DOHH2 (cell line): ENCODE data around the gene ATAD3B.
"Not testable (repeated sequence)": the region's sequence is repeated elsewhere in the genome, so short reads cannot be mapped to it uniquely, and the experiment has no call there.

Source experiments
- EZH2phosphoT487 ChIP-seq: fragments of 200-600 bp; sonication (generic); IDR thresholded peaks from 2 replicates; pipeline ENCODE4 v1.6.1; 2017; ENCODE audit warnings: borderline replicate concordance, mild to moderate bottlenecking, antibody characterized with exemption, low read length, moderate library complexity, mixed read lengths
- TF ChIP-seq, protein P1 (sequence below): fragments of 200-600 bp; sonication (generic); IDR thresholded peaks from one replicate; pipeline ENCODE4 v1.5.1; 2014; ENCODE audit warnings: antibody characterized with exemption, mild to moderate bottlenecking, low read depth, low read length; ENCODE audit not compliant: poor library complexity, severe bottlenecking

- TF ChIP-seq, protein P1, sequence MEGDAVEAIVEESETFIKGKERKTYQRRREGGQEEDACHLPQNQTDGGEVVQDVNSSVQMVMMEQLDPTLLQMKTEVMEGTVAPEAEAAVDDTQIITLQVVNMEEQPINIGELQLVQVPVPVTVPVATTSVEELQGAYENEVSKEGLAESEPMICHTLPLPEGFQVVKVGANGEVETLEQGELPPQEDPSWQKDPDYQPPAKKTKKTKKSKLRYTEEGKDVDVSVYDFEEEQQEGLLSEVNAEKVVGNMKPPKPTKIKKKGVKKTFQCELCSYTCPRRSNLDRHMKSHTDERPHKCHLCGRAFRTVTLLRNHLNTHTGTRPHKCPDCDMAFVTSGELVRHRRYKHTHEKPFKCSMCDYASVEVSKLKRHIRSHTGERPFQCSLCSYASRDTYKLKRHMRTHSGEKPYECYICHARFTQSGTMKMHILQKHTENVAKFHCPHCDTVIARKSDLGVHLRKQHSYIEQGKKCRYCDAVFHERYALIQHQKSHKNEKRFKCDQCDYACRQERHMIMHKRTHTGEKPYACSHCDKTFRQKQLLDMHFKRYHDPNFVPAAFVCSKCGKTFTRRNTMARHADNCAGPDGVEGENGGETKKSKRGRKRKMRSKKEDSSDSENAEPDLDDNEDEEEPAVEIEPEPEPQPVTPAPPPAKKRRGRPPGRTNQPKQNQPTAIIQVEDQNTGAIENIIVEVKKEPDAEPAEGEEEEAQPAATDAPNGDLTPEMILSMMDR, result not testable (repeated sequence)
- TF ChIP-seq EZH2phosphoT487, result not testable (repeated sequence)
Observed at GRCh38 chr1:1459711-1460110, 11.9 kb upstream of the ATAD3B start.
